HG03442 (cell line): ENCODE data around the gene HOXC10.

Experiments used
- ATAC-seq: cut with Tn5 transposase; IDR thresholded peaks from one replicate; pipeline ENCODE4 v1.9.1; 2021; ENCODE audit warnings: mild to moderate bottlenecking, moderate library complexity; ENCODE audit not compliant: unreplicated experiment

The HOXC10 gene

DNA sequence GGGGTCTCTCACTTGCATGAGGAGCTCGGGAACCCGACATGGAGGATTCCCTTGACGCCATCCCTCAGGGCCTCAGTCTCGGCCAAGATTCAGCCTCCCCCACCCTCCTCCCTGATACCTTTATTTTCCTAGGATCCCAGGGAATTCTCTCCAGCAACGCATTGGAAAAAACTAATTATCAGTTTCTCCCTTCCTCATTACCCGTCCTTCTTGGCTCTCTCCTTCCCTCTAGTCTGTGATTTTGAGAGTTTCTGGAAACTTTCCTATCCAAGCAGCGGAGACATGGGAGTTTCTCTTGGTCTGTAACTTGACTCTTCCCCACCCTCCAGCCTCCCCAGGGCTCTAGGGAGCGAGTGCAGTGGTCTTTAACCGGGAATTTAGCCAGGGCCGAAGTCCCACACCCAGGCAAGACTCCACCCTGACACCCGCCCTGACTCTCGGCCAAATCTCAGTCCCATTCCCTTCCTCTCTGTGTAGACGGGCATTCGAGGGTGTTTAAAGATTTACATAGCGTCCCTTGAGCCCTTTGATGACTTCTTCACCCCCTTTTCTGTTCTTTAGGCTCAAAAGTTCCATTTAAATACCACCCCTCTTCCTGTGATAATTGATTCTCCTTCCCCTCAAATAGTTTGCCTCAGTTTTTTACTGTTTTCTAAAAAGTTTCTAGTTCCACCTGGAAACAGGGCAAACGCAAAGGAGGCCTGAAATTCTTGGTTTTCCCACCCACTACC is 54.6 kb downstream of the HOXC10 start:
- ATAC-seq, result no peak
